Bronchus fibroblast of lung (primary cell): ENCODE data around the gene ADAMTS5. TPM values are rescaled to one million over a fixed set of nuclear protein-coding genes. Genes with fewer than 3 reads are reported as not detected.

Experiments
- total RNA-seq: library from RNA; depleted of rRNA; stranded (reverse); fragments of >200 nt; gene quantifications from 2 replicates; pipeline ENCODE4 v1.2.3, GENCODE V29; 2015

Gene ADAMTS5
- total RNA-seq = 0.34 and 0.45 TPM in 2 replicates

DNA sequence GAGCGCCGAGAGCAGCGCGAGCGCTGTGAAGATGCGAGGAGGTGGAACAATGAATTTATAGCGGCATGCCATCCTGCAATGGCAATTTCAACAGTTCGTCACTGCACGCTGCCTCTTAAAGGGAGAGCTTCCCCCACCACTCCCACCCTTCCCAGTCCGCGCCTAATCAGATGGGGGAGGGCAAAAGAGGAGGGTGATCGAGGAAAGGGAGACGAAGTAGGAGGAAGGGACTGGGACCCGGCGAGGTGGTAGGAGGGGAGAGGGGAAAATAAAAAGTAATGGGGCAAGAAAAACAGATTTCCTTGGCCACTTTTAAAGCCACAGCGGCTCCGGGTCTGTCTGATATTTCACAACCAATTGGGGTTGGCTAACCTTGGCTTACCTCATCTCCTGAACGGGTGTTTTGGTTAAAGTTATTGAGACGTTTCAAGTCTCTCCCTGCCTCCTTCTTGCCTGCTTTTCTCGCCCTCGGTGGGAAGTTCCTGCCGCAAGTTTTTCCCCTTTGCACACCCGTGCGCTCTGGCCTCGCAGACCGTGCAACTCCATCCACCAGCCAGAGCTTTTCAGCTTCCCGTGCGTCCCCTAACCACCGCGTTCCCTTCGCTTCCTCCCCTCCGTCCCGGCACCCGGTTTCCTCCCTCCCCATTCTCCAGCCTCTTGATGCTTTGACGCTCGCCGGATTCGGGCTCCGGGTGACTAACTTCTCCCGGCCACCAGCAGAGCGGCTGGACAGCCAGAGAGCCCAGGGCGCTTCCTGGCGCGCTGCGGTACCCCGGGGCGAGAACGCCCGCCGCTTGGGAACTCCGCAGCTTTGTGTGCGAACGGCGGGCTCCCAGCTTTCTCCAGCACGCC lies at the start of gene ADAMTS5:
TSS of gene ADAMTS5 (minus strand) at position 27 of the 852 bp plus-strand sequence. CDS start 697 bp downstream, outside the sequence.

Other genes with a start within 250 kb of the ADAMTS5 start
- 13.5 and 15.5 TPM in 2 replicates for gene ADAMTS1, start 121.7 kb downstream of the ADAMTS5 start, total RNA-seq